IMR-90 (cell line): ENCODE measurements around the gene XYLB. TPM values are rescaled to one million over a fixed set of nuclear protein-coding genes. Genes with fewer than 3 reads are reported as not detected.

Experiments used
- ATAC-seq: fragments of 200-7000 bp; cut with Tn5 transposase; 2 replicates; pipeline ENCODE4 v1.9.1; 2020; ENCODE audit warnings: low read depth, mild to moderate bottlenecking, moderate library complexity
- BruUV-seq: library from RNA; stranded (reverse); fragments of 400-500 nt; replicated peaks from 2 replicates; lab custom pipeline; 2021; lab: Mats Ljungman, UMichigan
- CTCF ChIA-PET: fragments of 300-600 bp; formaldehyde crosslinking; extraction: SDS; loops from one replicate; lab custom pipeline; 2021; ENCODE audit warnings: antibody characterized with exemption; lab: Yijun Ruan, JAX
- POLR2A ChIA-PET: fragments of 300-600 bp; sonication (Branson Sonifier 250); formaldehyde crosslinking; loops from one replicate; lab custom pipeline; 2022; ENCODE audit warnings: antibody characterized with exemption; ENCODE audit not compliant: unreplicated experiment; lab: Charles Lee
- DNase-seq: peaks from one replicate; pipeline ENCODE4 v3.0.0; 2013
- H2AFZ ChIP-seq: replicated peaks from 2 replicates; pipeline ENCODE3; 2013; ENCODE audit warnings: low read length, mild to moderate bottlenecking; ENCODE audit not compliant: poor library complexity
- H2AK5ac ChIP-seq: 2 replicates; pipeline ENCODE4 v1.6.1; 2013; ENCODE audit warnings: low read depth, low read length, inconsistent platforms
- H2AK9ac ChIP-seq: replicated peaks from 2 replicates; pipeline ENCODE3; 2013; ENCODE audit warnings: mild to moderate bottlenecking, low read depth, low read length, moderate library complexity; ENCODE audit not compliant: poor library complexity
- H2BK120ac ChIP-seq: 2 replicates; pipeline ENCODE4 v1.6.1; 2013; ENCODE audit warnings: low read depth, low read length, inconsistent platforms
- H2BK15ac ChIP-seq: 3 replicates; pipeline ENCODE4 v1.6.1; 2013; ENCODE audit warnings: low read depth, low read length, inconsistent platforms
- H2BK20ac ChIP-seq: 2 replicates; pipeline ENCODE4 v1.6.1; 2013; ENCODE audit warnings: low read depth, mild to moderate bottlenecking, inconsistent platforms, low read length, moderate library complexity
- H2BK5ac ChIP-seq: 2 replicates; pipeline ENCODE4 v1.6.1; 2013; ENCODE audit warnings: mild to moderate bottlenecking, low read depth, low read length, inconsistent platforms; ENCODE audit not compliant: poor library complexity, severe bottlenecking
- H3K14ac ChIP-seq: replicated peaks from 2 replicates; pipeline ENCODE4 v1.6.1; 2013; ENCODE audit warnings: low read depth, low read length, inconsistent platforms
- H3K18ac ChIP-seq: 2 replicates; pipeline ENCODE4 v1.6.1; 2013; ENCODE audit warnings: low read depth, low read length, control low read depth
- H3K23ac ChIP-seq: 2 replicates; pipeline ENCODE4 v1.6.1; 2013; ENCODE audit warnings: low read depth, low read length, inconsistent platforms
- H3K27ac ChIP-seq: 2 replicates; pipeline ENCODE4 v1.5.1; 2013; ENCODE audit warnings: mild to moderate bottlenecking, control low read depth, low read length; ENCODE audit not compliant: insufficient read depth
- H3K27me3 ChIP-seq: 2 replicates; pipeline ENCODE4 v1.6.1; 2013; ENCODE audit warnings: low read length; ENCODE audit not compliant: control insufficient read depth, insufficient read depth
- H3K36me3 ChIP-seq: 2 replicates; pipeline ENCODE4 v1.6.1; 2013; ENCODE audit warnings: low read length, mixed read lengths; ENCODE audit not compliant: control insufficient read depth, insufficient read depth
- H3K4ac ChIP-seq: 2 replicates; pipeline ENCODE4 v1.6.1; 2013; ENCODE audit warnings: low read depth, low read length, inconsistent platforms
- H3K4me1 ChIP-seq: 2 replicates; pipeline ENCODE4 v1.6.1; 2013; ENCODE audit warnings: low read length, mixed read lengths; ENCODE audit not compliant: control insufficient read depth, insufficient read depth
- H3K4me2 ChIP-seq: 2 replicates; pipeline ENCODE4 v1.6.1; 2013; ENCODE audit warnings: low read depth, mild to moderate bottlenecking, control low read depth, low read length, moderate library complexity
- H3K4me3 ChIP-seq: 2 replicates; pipeline ENCODE4 v1.5.1; 2013; ENCODE audit warnings: low read depth, mild to moderate bottlenecking, control low read depth, low read length, moderate library complexity; ENCODE audit not compliant: insufficient read depth
- H3K56ac ChIP-seq: 2 replicates; pipeline ENCODE4 v1.6.1; 2013; ENCODE audit warnings: low read length, inconsistent platforms; ENCODE audit not compliant: insufficient read depth; ENCODE audit errors: extremely low read depth
- H3K79me1 ChIP-seq, 2 experiments: 2 replicates each; pipeline ENCODE4 v1.6.1; 2013; ENCODE audit warnings: low read length in 2 of 2, inconsistent platforms in 1 of 2, low read depth in 1 of 2
- H3K9ac ChIP-seq: 2 replicates; pipeline ENCODE4 v1.6.1; 2013; ENCODE audit warnings: low read depth, low read length, control low read depth
- H3K9me1 ChIP-seq: 2 replicates; pipeline ENCODE4 v1.6.1; 2013; ENCODE audit warnings: low read length, inconsistent platforms; ENCODE audit not compliant: insufficient read depth
- H3K9me3 ChIP-seq: 2 replicates; pipeline ENCODE4 v1.6.1; 2013; ENCODE audit warnings: low read length; ENCODE audit not compliant: control insufficient read depth, insufficient read depth
- H4K20me1 ChIP-seq: 2 replicates; pipeline ENCODE4 v1.6.1; 2013; ENCODE audit warnings: low read length, inconsistent platforms; ENCODE audit not compliant: insufficient read depth
- H4K5ac ChIP-seq: 2 replicates; pipeline ENCODE4 v1.6.1; 2013; ENCODE audit warnings: mild to moderate bottlenecking, low read depth, low read length, control low read depth
- H4K8ac ChIP-seq, 2 experiments: 2 replicates each; pipeline ENCODE4 v1.6.1; 2013; ENCODE audit warnings: low read depth in 2 of 2, low read length in 2 of 2, control low read depth in 1 of 2, inconsistent platforms in 1 of 2
- H4K91ac ChIP-seq: 2 replicates; pipeline ENCODE4 v1.6.1; 2013; ENCODE audit warnings: low read depth, low read length, inconsistent platforms; ENCODE audit not compliant: insufficient read depth
- BHLHE40 ChIP-seq: fragments of 150-350 bp; IDR thresholded peaks from 2 replicates; pipeline ENCODE4 v1.6.1; 2016; ENCODE audit warnings: mild to moderate bottlenecking, low read depth, low read length
- CEBPB ChIP-seq: IDR thresholded peaks from 2 replicates; pipeline ENCODE4 v1.6.1; 2012; ENCODE audit warnings: low read depth, low read length, improper control_type of control experiment
- CHD1 ChIP-seq: IDR thresholded peaks from 2 replicates; pipeline ENCODE4 v1.6.1; 2012; ENCODE audit warnings: low read depth, low read length, improper control_type of control experiment
- FOS ChIP-seq: fragments of 150-350 bp; IDR thresholded peaks from 2 replicates; pipeline ENCODE4 v1.6.1; 2016; ENCODE audit warnings: low read depth, low read length
- MAFK ChIP-seq: IDR thresholded peaks from 2 replicates; pipeline ENCODE4 v1.6.1; 2012; ENCODE audit warnings: low read depth, low read length, improper control_type of control experiment
- MAZ ChIP-seq: IDR thresholded peaks from 2 replicates; pipeline ENCODE4 v1.6.1; 2012; ENCODE audit warnings: low read depth, mild to moderate bottlenecking, low read length, improper control_type of control experiment, moderate library complexity, borderline replicate concordance
- MXI1 ChIP-seq: IDR thresholded peaks from 2 replicates; pipeline ENCODE4 v1.6.1; 2012; ENCODE audit warnings: low read depth, mild to moderate bottlenecking, low read length, moderate library complexity, borderline replicate concordance
- NFE2L2 ChIP-seq: fragments of 150-350 bp; IDR thresholded peaks from 2 replicates; pipeline ENCODE4 v1.6.1; 2016; ENCODE audit warnings: low read depth, mild to moderate bottlenecking, low read length
- POLR2A ChIP-seq: IDR thresholded peaks from 2 replicates; pipeline ENCODE4 v1.6.1; 2012; ENCODE audit warnings: mild to moderate bottlenecking, low read depth, low read length
- RAD21 ChIP-seq: IDR thresholded peaks from 2 replicates; pipeline ENCODE4 v1.6.1; 2012; ENCODE audit warnings: low read length, improper control_type of control experiment
- RCOR1 ChIP-seq: IDR thresholded peaks from 2 replicates; pipeline ENCODE4 v1.6.1; 2012; ENCODE audit warnings: mild to moderate bottlenecking, low read length, improper control_type of control experiment; ENCODE audit not compliant: insufficient replicate concordance
- RFX5 ChIP-seq: IDR thresholded peaks from 2 replicates; pipeline ENCODE4 v1.8.0; 2012; ENCODE audit warnings: low read depth, mild to moderate bottlenecking, low read length, moderate library complexity
- SMC3 ChIP-seq: fragments of 150-350 bp; IDR thresholded peaks from 2 replicates; pipeline ENCODE4 v1.6.1; 2016; ENCODE audit warnings: low read depth, mild to moderate bottlenecking, antibody characterized with exemption, low read length, moderate library complexity
- WGBS, 2 experiments: methylation state at CpG; one replicate each; pipeline versions ENCODE4 v1.1.5 to v1.1.7; 2013; ENCODE audit warnings: missing lambda C conversion rate in 2 of 2; ENCODE audit not compliant: insufficient read length in 1 of 2; ENCODE audit errors: extremely low coverage in 2 of 2; 5-methylcytosine and 5-hydroxymethylcytosine counted together
- dilution Hi-C: fragments of 300-500 bp; cut with HindIII; formaldehyde crosslinking; loops from one replicate; pipeline ENCODE4 v1.14.3; 2018; ENCODE audit warnings: low sequenced_read_pairs; ENCODE audit not compliant: unreplicated experiment
- in situ Hi-C: fragments of 300-500 bp; cut with MboI; formaldehyde crosslinking; loops from 3 replicates; pipeline ENCODE4 v1.14.3; 2019; ENCODE audit warnings: low sequenced_read_pairs, inconsistent platforms, mixed read lengths
- intact Hi-C: fragments of 100-400 bp; cut with micrococcal nuclease; formaldehyde crosslinking; loops from 2 replicates; pipeline ENCODE4 v1.10.0; 2022
- polyA plus RNA-seq, 3 experiments: library from polyadenylated mRNA; depleted of rRNA; stranded (reverse); fragments of >200 nt; gene quantifications; 2 replicates each; pipeline ENCODE4 v1.2.3, GENCODE V29; 2012; ENCODE audit warnings: low replicate concordance in 1 of 3
- total RNA-seq: library from RNA; depleted of rRNA; stranded (reverse); fragments of >200 nt; gene quantifications from 2 replicates; pipeline ENCODE4 v1.2.3, GENCODE V29; 2012
- TF ChIP-seq, protein P1 (sequence below): conservative IDR thresholded peaks from 2 replicates; pipeline ENCODE4 v1.5.1; 2012; ENCODE audit warnings: mild to moderate bottlenecking, low read depth, low read length, improper control_type of control experiment
- TF ChIP-seq, protein P2 (sequence below): fragments of 150-350 bp; IDR thresholded peaks from 2 replicates; pipeline ENCODE4 v1.6.1; 2017; ENCODE audit warnings: mild to moderate bottlenecking, antibody characterized with exemption, low read length, low read depth
- TF ChIP-seq, protein P3 (sequence below): fragments of 150-350 bp; IDR thresholded peaks from 2 replicates; pipeline ENCODE4 v1.6.1; 2016; ENCODE audit warnings: low read depth, mild to moderate bottlenecking, low read length, moderate library complexity, borderline replicate concordance

Gene XYLB
- total and polyA plus RNA-seq, 2 of the 4 experiments (the other 2 are of a cell fraction): 3.0 to 3.4 TPM

DNA sequence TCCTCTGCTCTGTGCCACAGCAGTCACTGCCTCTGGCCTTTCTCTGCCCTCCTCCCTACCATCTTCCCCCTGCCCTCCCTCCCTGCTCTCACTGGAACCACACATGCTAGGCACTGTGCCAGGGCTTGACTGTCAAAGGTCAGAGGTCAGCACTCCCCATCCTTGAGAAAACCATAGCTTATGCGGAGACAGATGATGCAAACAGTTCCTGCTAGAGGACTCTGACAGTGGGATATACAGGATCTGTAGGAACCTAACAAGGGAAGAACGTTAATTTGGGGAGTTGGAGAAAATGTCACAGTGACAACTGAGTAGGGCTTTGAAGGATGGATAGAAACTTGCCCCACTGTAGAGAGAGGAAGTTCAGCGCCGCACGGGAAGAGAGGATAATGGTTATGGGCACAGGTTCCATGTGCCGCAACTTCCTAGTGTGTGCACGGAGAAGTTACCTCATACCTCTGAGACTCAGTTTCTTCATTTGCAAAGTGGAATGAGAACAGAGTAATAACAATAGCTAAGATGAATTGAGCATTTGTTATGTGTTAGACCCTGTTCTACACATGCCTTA is 29.3 kb upstream of the XYLB start:
- Histone ChIP-seq H3K79me1 (no peaks in the 10 kb centered on the region), H2BK20ac (no peak overlapping the region), H2AK9ac (no peak overlapping the region), H3K4me1 (no peaks in the 10 kb centered on the region), H3K36me3 (no peaks in the 10 kb centered on the region), H3K9ac (no peak overlapping the region), H4K91ac (no peak overlapping the region), H4K8ac (no peak overlapping the region), H3K18ac (no peak overlapping the region), H2AK5ac (no peak overlapping the region), H4K20me1 (no peaks in the 10 kb centered on the region), H2BK120ac (no peak overlapping the region), H2BK5ac (no peak overlapping the region), H3K9me3 (no peaks in the 10 kb centered on the region; the same call in 1 of the 2 replicates), H3K23ac (no peak overlapping the region), H3K4me3 (no peak overlapping the region), H4K5ac (no peak overlapping the region), H3K27ac (no peak overlapping the region), H3K4me2 (no peak overlapping the region), H2AFZ (no peak overlapping the region), H3K9me1 (no peaks in the 10 kb centered on the region), H2BK15ac (no peak overlapping the region), H3K14ac (no peak overlapping the region), H3K27me3 (peaks cover 9% of the 10 kb centered on the region; the same call in 1 of the 2 replicates), H3K4ac (no peak overlapping the region), H3K56ac (no peak overlapping the region)
- dilution Hi-C loops: no loop called here
- in situ Hi-C loops: no loop called here
- no peak for ATAC-seq
- BruUV-seq: no TSS peak
- TF ChIP-seq MAZ (no peak), SMC3 (no peak), FOS (no peak), RFX5 (no peak), CHD1 (no peak), RAD21 (no peak), NFE2L2 (no peak), CEBPB (no peak), MXI1 (no peak), BHLHE40 (no peak), RCOR1 (no peak), MAFK (no peak), POLR2A (no peak)
- TF ChIP-seq, protein P1, sequence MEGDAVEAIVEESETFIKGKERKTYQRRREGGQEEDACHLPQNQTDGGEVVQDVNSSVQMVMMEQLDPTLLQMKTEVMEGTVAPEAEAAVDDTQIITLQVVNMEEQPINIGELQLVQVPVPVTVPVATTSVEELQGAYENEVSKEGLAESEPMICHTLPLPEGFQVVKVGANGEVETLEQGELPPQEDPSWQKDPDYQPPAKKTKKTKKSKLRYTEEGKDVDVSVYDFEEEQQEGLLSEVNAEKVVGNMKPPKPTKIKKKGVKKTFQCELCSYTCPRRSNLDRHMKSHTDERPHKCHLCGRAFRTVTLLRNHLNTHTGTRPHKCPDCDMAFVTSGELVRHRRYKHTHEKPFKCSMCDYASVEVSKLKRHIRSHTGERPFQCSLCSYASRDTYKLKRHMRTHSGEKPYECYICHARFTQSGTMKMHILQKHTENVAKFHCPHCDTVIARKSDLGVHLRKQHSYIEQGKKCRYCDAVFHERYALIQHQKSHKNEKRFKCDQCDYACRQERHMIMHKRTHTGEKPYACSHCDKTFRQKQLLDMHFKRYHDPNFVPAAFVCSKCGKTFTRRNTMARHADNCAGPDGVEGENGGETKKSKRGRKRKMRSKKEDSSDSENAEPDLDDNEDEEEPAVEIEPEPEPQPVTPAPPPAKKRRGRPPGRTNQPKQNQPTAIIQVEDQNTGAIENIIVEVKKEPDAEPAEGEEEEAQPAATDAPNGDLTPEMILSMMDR: no peak
- TF ChIP-seq, protein P2, sequence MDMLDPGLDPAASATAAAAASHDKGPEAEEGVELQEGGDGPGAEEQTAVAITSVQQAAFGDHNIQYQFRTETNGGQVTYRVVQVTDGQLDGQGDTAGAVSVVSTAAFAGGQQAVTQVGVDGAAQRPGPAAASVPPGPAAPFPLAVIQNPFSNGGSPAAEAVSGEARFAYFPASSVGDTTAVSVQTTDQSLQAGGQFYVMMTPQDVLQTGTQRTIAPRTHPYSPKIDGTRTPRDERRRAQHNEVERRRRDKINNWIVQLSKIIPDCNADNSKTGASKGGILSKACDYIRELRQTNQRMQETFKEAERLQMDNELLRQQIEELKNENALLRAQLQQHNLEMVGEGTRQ: no peak
- TF ChIP-seq, protein P3, sequence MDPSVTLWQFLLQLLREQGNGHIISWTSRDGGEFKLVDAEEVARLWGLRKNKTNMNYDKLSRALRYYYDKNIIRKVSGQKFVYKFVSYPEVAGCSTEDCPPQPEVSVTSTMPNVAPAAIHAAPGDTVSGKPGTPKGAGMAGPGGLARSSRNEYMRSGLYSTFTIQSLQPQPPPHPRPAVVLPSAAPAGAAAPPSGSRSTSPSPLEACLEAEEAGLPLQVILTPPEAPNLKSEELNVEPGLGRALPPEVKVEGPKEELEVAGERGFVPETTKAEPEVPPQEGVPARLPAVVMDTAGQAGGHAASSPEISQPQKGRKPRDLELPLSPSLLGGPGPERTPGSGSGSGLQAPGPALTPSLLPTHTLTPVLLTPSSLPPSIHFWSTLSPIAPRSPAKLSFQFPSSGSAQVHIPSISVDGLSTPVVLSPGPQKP: no peak
- no CpG with 5 or more reads among the region's 7 CpGs for WGBS, 2 experiments
- intact Hi-C loops: no loop called here
- ChIA-PET CTCF (no interaction called here), POLR2A (no interaction called here)
- no peak for DNase-seq
